Neural cell (in vitro differentiated cells): ENCODE measurements around the gene TMEM151A. TPM values are rescaled to one million over a fixed set of nuclear protein-coding genes. Genes with fewer than 3 reads are reported as not detected.

Experiments used
- H2AFZ ChIP-seq: fragments of 200-600, 300-800 bp; sonication (generic), shearing (Covaris generic); 2 replicates; pipeline ENCODE4 v1.6.0; 2014; ENCODE audit warnings: low read depth, mild to moderate bottlenecking, antibody characterized with exemption, low read length, moderate library complexity
- H3F3A ChIP-seq: fragments of 200-600 bp; shearing (Covaris generic); 2 replicates; pipeline ENCODE4 v1.6.1; 2016; ENCODE audit warnings: mild to moderate bottlenecking, moderate library complexity, mixed read lengths, antibody characterized with exemption, low read length; ENCODE audit not compliant: insufficient read depth, poor library complexity, severe bottlenecking
- H3K27ac ChIP-seq: fragments of 200-600, 300-800 bp; sonication (generic), shearing (Covaris generic); 2 replicates; pipeline ENCODE4 v1.5.1; 2014; ENCODE audit warnings: mild to moderate bottlenecking, low read length, moderate library complexity
- H3K27me3 ChIP-seq: fragments of 300-800, 200-600 bp; sonication (generic), shearing (Covaris generic); 2 replicates; pipeline ENCODE4 v1.6.0; 2014; ENCODE audit warnings: mild to moderate bottlenecking, low read depth, low read length, moderate library complexity; ENCODE audit not compliant: insufficient read depth
- H3K36me3 ChIP-seq: fragments of 300-800, 200-600 bp; sonication (generic), shearing (Covaris generic); 2 replicates; pipeline ENCODE4 v1.5.1; 2014; ENCODE audit warnings: mild to moderate bottlenecking, antibody characterized with exemption, low read length, moderate library complexity; ENCODE audit not compliant: insufficient read depth
- H3K4me2 ChIP-seq: fragments of 300-800, 200-600 bp; sonication (generic), shearing (Covaris generic); 2 replicates; pipeline ENCODE4 v1.6.0; 2014; ENCODE audit warnings: mild to moderate bottlenecking, low read length
- H3K4me3 ChIP-seq: fragments of 300-800, 200-600 bp; sonication (generic), shearing (Covaris generic); 2 replicates; pipeline ENCODE4 v1.5.1; 2014; ENCODE audit warnings: mild to moderate bottlenecking, low read length, moderate library complexity
- H3K79me2 ChIP-seq: fragments of 200-600 bp; shearing (Covaris generic); replicated peaks from 2 replicates; pipeline ENCODE4 v1.6.0; 2014; ENCODE audit warnings: mild to moderate bottlenecking, low read length, moderate library complexity; ENCODE audit not compliant: insufficient read depth
- H3K9ac ChIP-seq: fragments of 300-800, 200-600 bp; sonication (generic), shearing (Covaris generic); 2 replicates; pipeline ENCODE4 v1.6.1; 2016; ENCODE audit warnings: mild to moderate bottlenecking, low read length, mixed read lengths
- H3K9me2 ChIP-seq: fragments of 200-600 bp; shearing (Covaris generic); 2 replicates; pipeline ENCODE4 v1.6.1; 2016; ENCODE audit warnings: mild to moderate bottlenecking, low read length, mixed read lengths; ENCODE audit not compliant: insufficient read depth
- H3K9me3 ChIP-seq: fragments of 200-600, 300-800 bp; sonication (generic), shearing (Covaris generic); 2 replicates; pipeline ENCODE4 v1.6.1; 2016; ENCODE audit warnings: mild to moderate bottlenecking, mixed run types, low read length, moderate library complexity, mixed read lengths
- H4K20me1 ChIP-seq: fragments of 200-600 bp; shearing (Covaris generic); 2 replicates; pipeline ENCODE4 v1.6.1; 2016; ENCODE audit warnings: mild to moderate bottlenecking, mixed run types; ENCODE audit not compliant: insufficient read depth
- EP300 ChIP-seq: fragments of 450-650 bp; conservative IDR thresholded peaks from 2 replicates; pipeline ENCODE4 v1.6.1; 2014; ENCODE audit warnings: antibody characterized with exemption, mild to moderate bottlenecking, moderate library complexity; ENCODE audit not compliant: poor library complexity, severe bottlenecking
- EZH2 ChIP-seq: fragments of 200-600, 300-800 bp; shearing (Covaris generic), sonication (generic); IDR thresholded peaks from 2 replicates; pipeline ENCODE4 v1.6.1; 2014; ENCODE audit warnings: antibody characterized with exemption, low read length, borderline replicate concordance, mild to moderate bottlenecking; ENCODE audit not compliant: insufficient read depth, poor library complexity, severe bottlenecking
- MXI1 ChIP-seq: fragments of 450-650 bp; conservative IDR thresholded peaks from 2 replicates; pipeline ENCODE4 v1.6.1; 2014; ENCODE audit warnings: antibody characterized with exemption, mild to moderate bottlenecking; ENCODE audit not compliant: poor library complexity, severe bottlenecking
- POLR2AphosphoS5 ChIP-seq: IDR thresholded peaks from 2 replicates; pipeline ENCODE4 v1.6.1; 2012
- RAD21 ChIP-seq: fragments of 450-650 bp; conservative IDR thresholded peaks from 2 replicates; pipeline ENCODE4 v1.6.1; 2014; ENCODE audit warnings: antibody characterized with exemption, mild to moderate bottlenecking, moderate library complexity
- SMC3 ChIP-seq: fragments of 450-650 bp; conservative IDR thresholded peaks from 2 replicates; pipeline ENCODE4 v1.6.1; 2014; ENCODE audit warnings: antibody characterized with exemption, mild to moderate bottlenecking, moderate library complexity; ENCODE audit not compliant: poor library complexity
- TAF1 ChIP-seq: IDR thresholded peaks from 2 replicates; pipeline ENCODE4 v1.6.1; 2012; ENCODE audit warnings: low read depth
- polyA plus RNA-seq: library from polyadenylated mRNA; depleted of rRNA; stranded (reverse); fragments of >200 nt; gene quantifications from 2 replicates; pipeline ENCODE4 v1.2.3, GENCODE V29; 2014
- TF ChIP-seq, protein P1 (sequence below): fragments of 450-650 bp; IDR thresholded peaks from 2 replicates; pipeline ENCODE4 v1.5.1; 2014; ENCODE audit warnings: antibody characterized with exemption, mild to moderate bottlenecking, moderate library complexity; ENCODE audit not compliant: poor library complexity, severe bottlenecking

TMEM151A gene
- polyA plus RNA-seq, 1 donor from 2014 or later, result 5.3 TPM

- no peak overlapping the region for H3K4me2 ChIP-seq
- no peaks in the 10 kb centered on the region for H3K79me2 ChIP-seq
Measured at GRCh38 chr11:66333896-66334604, 42.4 kb downstream of the TMEM151A start.

GRCh38 chr11:66334605-66335442, 43.1 kb downstream of the TMEM151A start:
- H4K20me1 ChIP-seq, result no peaks in the 10 kb centered on the region
- no peak overlapping the region for H2AFZ ChIP-seq
- H3K4me3 ChIP-seq, result no peak overlapping the region
- no peak overlapping the region for H3K4me2 ChIP-seq
- H3K9ac ChIP-seq, result no peak overlapping the region
- H3F3A ChIP-seq, result no peaks in the 10 kb centered on the region
- no peaks in the 10 kb centered on the region for H3K9me2 ChIP-seq
- no peak overlapping the region for H3K27ac ChIP-seq
- no peaks in the 10 kb centered on the region for H3K9me3 ChIP-seq
- no peak for TF ChIP-seq POLR2AphosphoS5
- TF ChIP-seq RAD21, result no peak
- TF ChIP-seq, protein P1, sequence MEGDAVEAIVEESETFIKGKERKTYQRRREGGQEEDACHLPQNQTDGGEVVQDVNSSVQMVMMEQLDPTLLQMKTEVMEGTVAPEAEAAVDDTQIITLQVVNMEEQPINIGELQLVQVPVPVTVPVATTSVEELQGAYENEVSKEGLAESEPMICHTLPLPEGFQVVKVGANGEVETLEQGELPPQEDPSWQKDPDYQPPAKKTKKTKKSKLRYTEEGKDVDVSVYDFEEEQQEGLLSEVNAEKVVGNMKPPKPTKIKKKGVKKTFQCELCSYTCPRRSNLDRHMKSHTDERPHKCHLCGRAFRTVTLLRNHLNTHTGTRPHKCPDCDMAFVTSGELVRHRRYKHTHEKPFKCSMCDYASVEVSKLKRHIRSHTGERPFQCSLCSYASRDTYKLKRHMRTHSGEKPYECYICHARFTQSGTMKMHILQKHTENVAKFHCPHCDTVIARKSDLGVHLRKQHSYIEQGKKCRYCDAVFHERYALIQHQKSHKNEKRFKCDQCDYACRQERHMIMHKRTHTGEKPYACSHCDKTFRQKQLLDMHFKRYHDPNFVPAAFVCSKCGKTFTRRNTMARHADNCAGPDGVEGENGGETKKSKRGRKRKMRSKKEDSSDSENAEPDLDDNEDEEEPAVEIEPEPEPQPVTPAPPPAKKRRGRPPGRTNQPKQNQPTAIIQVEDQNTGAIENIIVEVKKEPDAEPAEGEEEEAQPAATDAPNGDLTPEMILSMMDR, result no peak
- no peak for TF ChIP-seq MXI1
- no peaks in the 10 kb centered on the region for H3K27me3 ChIP-seq
- H3K36me3 ChIP-seq, result no peaks in the 10 kb centered on the region
- no peaks in the 10 kb centered on the region for H3K79me2 ChIP-seq

More at GRCh38 chr11:66333896-66334604, 42.4 kb downstream of the TMEM151A start:
- Histone ChIP-seq H4K20me1 (no peaks in the 10 kb centered on the region), H2AFZ (no peak overlapping the region), H3K4me3 (no peak overlapping the region), H3F3A (no peaks in the 10 kb centered on the region), H3K9ac (no peak overlapping the region), H3K27me3 (no peaks in the 10 kb centered on the region), H3K9me2 (no peaks in the 10 kb centered on the region), H3K9me3 (no peaks in the 10 kb centered on the region), H3K36me3 (no peaks in the 10 kb centered on the region), H3K27ac (no peak overlapping the region)
- TF ChIP-seq, protein P1, result no peak
- no peak for TF ChIP-seq TAF1

- Histone ChIP-seq H3K27ac (no peak overlapping the region), H3K9me3 (no peaks in the 10 kb centered on the region), H3F3A (no peaks in the 10 kb centered on the region), H4K20me1 (no peaks in the 10 kb centered on the region), H3K9me2 (no peaks in the 10 kb centered on the region), H3K4me2 (no peak overlapping the region), H2AFZ (no peak overlapping the region), H3K79me2 (no peaks in the 10 kb centered on the region), H3K27me3 (no peaks in the 10 kb centered on the region), H3K9ac (no peak overlapping the region), H3K36me3 (no peaks in the 10 kb centered on the region), H3K4me3 (no peak overlapping the region)
- TF ChIP-seq MXI1 (no peak), RAD21 (no peak), SMC3 (no peak), EZH2 (no peak), EP300 (no peak), POLR2AphosphoS5 (no peak)
- TF ChIP-seq, protein P1, result no peak
Measured at GRCh38 chr11:66335531-66336233, 44.0 kb downstream of the TMEM151A start.
